ENCODE results near the gene DDX39B. TPM values are rescaled to one million over a fixed set of nuclear protein-coding genes. Genes with fewer than 3 reads are reported as not detected.
A peak's percentile ranks its signal among the peaks of the same experiment; 100 is the strongest.

DDX39B gene
- total and polyA plus RNA-seq, 2 of the 8 experiments (the other 6 are each of a cell fraction or from before 2014, with no cell fraction given) = 780 to 1,164 TPM

DNA sequence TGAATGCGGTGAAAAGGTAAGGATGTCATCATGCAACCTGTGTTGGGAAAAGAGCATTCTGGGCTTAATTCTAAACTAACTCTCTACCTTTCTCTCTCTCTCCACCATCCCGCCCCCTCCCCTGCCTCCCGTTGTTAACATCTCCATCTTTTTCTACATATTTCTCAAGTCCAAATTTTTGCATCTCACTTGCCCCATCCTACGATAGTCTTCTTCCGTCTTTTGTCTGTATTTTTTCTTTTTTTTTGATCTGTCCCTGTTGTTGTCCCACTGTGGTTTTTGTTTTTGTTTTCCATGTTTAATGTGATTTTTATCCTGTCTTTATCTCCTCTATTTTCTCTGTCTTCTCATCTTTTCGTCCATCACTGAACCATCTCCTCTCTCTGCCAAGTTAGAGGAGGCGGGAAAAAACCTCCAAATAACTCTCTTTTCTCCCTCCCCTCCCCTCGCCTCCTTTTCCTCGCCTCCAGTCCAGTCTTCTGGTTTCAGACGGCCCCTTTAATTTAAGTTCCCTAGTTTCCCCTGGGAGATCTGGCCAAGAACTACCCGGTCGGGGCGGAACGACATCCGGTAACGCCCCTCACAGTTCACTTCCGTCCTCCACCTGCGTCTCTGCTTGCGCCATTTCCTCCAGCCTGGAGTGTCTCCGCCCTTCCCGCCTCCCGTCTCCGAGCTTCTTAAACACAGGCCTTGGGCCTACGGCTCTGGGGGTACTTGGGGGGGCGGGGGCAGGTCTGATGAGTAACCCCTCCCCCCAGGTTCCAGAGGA is 5.3 kb upstream of the DDX39B start, which contains the start of gene NFKBIL1 (continued):
- TF ChIP-seq, protein P1, sequence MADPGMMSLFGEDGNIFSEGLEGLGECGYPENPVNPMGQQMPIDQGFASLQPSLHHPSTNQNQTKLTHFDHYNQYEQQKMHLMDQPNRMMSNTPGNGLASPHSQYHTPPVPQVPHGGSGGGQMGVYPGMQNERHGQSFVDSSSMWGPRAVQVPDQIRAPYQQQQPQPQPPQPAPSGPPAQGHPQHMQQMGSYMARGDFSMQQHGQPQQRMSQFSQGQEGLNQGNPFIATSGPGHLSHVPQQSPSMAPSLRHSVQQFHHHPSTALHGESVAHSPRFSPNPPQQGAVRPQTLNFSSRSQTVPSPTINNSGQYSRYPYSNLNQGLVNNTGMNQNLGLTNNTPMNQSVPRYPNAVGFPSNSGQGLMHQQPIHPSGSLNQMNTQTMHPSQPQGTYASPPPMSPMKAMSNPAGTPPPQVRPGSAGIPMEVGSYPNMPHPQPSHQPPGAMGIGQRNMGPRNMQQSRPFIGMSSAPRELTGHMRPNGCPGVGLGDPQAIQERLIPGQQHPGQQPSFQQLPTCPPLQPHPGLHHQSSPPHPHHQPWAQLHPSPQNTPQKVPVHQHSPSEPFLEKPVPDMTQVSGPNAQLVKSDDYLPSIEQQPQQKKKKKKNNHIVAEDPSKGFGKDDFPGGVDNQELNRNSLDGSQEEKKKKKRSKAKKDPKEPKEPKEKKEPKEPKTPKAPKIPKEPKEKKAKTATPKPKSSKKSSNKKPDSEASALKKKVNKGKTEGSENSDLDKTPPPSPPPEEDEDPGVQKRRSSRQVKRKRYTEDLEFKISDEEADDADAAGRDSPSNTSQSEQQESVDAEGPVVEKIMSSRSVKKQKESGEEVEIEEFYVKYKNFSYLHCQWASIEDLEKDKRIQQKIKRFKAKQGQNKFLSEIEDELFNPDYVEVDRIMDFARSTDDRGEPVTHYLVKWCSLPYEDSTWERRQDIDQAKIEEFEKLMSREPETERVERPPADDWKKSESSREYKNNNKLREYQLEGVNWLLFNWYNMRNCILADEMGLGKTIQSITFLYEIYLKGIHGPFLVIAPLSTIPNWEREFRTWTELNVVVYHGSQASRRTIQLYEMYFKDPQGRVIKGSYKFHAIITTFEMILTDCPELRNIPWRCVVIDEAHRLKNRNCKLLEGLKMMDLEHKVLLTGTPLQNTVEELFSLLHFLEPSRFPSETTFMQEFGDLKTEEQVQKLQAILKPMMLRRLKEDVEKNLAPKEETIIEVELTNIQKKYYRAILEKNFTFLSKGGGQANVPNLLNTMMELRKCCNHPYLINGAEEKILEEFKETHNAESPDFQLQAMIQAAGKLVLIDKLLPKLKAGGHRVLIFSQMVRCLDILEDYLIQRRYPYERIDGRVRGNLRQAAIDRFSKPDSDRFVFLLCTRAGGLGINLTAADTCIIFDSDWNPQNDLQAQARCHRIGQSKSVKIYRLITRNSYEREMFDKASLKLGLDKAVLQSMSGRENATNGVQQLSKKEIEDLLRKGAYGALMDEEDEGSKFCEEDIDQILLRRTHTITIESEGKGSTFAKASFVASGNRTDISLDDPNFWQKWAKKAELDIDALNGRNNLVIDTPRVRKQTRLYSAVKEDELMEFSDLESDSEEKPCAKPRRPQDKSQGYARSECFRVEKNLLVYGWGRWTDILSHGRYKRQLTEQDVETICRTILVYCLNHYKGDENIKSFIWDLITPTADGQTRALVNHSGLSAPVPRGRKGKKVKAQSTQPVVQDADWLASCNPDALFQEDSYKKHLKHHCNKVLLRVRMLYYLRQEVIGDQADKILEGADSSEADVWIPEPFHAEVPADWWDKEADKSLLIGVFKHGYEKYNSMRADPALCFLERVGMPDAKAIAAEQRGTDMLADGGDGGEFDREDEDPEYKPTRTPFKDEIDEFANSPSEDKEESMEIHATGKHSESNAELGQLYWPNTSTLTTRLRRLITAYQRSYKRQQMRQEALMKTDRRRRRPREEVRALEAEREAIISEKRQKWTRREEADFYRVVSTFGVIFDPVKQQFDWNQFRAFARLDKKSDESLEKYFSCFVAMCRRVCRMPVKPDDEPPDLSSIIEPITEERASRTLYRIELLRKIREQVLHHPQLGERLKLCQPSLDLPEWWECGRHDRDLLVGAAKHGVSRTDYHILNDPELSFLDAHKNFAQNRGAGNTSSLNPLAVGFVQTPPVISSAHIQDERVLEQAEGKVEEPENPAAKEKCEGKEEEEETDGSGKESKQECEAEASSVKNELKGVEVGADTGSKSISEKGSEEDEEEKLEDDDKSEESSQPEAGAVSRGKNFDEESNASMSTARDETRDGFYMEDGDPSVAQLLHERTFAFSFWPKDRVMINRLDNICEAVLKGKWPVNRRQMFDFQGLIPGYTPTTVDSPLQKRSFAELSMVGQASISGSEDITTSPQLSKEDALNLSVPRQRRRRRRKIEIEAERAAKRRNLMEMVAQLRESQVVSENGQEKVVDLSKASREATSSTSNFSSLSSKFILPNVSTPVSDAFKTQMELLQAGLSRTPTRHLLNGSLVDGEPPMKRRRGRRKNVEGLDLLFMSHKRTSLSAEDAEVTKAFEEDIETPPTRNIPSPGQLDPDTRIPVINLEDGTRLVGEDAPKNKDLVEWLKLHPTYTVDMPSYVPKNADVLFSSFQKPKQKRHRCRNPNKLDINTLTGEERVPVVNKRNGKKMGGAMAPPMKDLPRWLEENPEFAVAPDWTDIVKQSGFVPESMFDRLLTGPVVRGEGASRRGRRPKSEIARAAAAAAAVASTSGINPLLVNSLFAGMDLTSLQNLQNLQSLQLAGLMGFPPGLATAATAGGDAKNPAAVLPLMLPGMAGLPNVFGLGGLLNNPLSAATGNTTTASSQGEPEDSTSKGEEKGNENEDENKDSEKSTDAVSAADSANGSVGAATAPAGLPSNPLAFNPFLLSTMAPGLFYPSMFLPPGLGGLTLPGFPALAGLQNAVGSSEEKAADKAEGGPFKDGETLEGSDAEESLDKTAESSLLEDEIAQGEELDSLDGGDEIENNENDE (IDR thresholded peaks at IDR 0.05; ENCODE audit: insufficient replicate concordance, low read length) = no peak
- TF ChIP-seq TBP (IDR thresholded peaks at IDR 0.05; ENCODE audit: low read depth, low read length) (peak; percentile 86), POLR2AphosphoS5 (IDR thresholded peaks at IDR 0.05; ENCODE audit: low read depth, low read length) (peak; percentile 54), SP2 (IDR thresholded peaks at IDR 0.05; ENCODE audit: low read length) (no peak), MAFK (IDR thresholded peaks at IDR 0.05; ENCODE audit: low read depth, low read length) (no peak), BRCA1 (IDR thresholded peaks at IDR 0.05; ENCODE audit: low read depth, low read length) (no peak; the same call in 1 of the 2 replicates), SP1 (IDR thresholded peaks at IDR 0.05; ENCODE audit: low read depth, low read length) (peak; percentile 87), HDAC6 (IDR thresholded peaks at IDR 0.05; ENCODE audit: low read depth, low read length) (no peak), HDAC2 (IDR thresholded peaks at IDR 0.05; ENCODE audit: borderline replicate concordance in 1 of 2, low read depth in 2 of 2, low read length in 2 of 2) (no peak), KDM5A (IDR thresholded peaks at IDR 0.05; ENCODE audit: low read length) (peak; percentile 56; the same call in 1 of the 2 replicates), TCF12 (IDR thresholded peaks at IDR 0.05; ENCODE audit: low read depth, low read length) (no peak)

Data from H1 (cell line).